ENCODE data around the gene ABLIM2. TPM values are rescaled to one million over a fixed set of nuclear protein-coding genes. Genes with fewer than 3 reads are reported as not detected.
"Not testable (repeated sequence)": the region's sequence is repeated elsewhere in the genome, so short reads cannot be mapped to it uniquely, and the experiment has no call there.

Gene ABLIM2
- total RNA-seq, 1 experiment from 2014 or later = 2.3 TPM

- DNase-seq (ENCODE audit: extremely low read depth, low read depth) = no peak
Measured at GRCh38 chr4:7929118-7929951, 229.3 kb downstream of the ABLIM2 start.

DNA sequence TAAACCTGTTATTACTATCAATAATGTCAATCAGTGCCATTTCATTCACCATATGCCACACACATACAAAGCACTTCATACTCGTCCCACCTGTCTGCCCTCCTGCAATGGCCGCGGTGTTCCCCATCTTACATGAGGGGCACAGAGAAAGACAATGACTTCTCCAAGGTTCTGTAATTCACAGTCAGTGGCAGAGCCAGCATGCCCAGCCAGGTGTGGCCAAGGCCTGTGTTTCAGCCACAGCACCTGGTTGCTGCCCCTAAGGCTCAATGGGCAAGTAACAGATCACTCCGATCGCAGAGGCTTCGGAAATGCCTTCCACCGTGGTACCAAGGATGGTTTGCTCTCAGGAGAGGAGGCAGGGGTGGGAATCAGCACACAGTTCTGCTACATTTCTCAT lies 229.9 kb downstream of the ABLIM2 start:
- DNase-seq (ENCODE audit: extremely low read depth, low read depth) = no peak

DNA sequence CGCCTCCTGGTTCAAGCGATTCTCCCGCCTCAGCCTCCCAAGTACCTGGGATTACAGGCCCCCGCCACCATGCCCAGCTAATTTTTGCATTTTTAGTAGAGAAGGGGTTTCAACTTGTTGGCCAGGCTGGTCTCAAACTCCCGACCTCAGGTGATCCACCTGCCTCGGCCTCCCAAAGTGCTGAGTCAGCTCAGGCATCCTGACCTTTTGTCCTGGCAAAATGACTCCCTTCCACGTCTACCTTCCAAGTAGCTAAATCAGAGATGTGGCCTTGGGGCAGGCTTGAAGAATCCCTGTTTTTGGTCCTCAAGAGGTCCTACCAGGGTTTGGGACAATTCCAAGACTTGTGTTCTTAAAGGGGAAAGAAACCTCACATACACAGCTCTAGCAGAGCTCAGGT lies 231.8 kb downstream of the ABLIM2 start:
- DNase-seq (ENCODE audit: extremely low read depth, low read depth) = no peak

- DNase-seq (ENCODE audit: extremely low read depth, low read depth) = no peak
Measured at GRCh38 chr4:7924570-7924969, 234.0 kb downstream of the ABLIM2 start.

GRCh38 chr4:7924163-7924562 lies 234.4 kb downstream of the ABLIM2 start:
- DNase-seq (ENCODE audit: extremely low read depth, low read depth) = no peak

- DNase-seq (ENCODE audit: extremely low read depth, low read depth) = no peak
Measured at GRCh38 chr4:7922466-7922865, 236.1 kb downstream of the ABLIM2 start.

- DNase-seq (ENCODE audit: extremely low read depth, low read depth) = no peak
Measured at GRCh38 chr4:7918981-7919380, 239.6 kb downstream of the ABLIM2 start.

- DNase-seq (ENCODE audit: extremely low read depth, low read depth) = not testable (repeated sequence)
Measured at GRCh38 chr4:7918187-7918586, 240.4 kb downstream of the ABLIM2 start.

DNA sequence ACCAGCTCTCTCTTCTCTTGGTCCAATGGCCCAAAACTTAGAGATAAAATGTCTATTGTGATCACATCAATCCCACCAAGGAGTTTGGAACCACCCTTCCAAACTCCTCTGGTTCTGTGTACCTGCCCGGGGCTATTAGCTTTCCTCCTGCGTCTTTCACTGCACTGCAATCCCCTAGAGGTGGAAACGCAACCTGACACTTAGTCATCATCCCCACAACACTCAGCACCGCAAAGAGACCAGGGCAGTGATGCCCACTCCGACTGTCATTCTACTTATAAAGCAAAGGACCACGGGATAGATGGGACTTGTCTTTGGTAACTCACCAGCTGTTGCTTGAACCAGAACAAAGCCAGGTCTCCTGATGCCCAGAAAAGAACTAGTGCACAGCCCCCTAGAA lies 240.9 kb downstream of the ABLIM2 start:
- DNase-seq (ENCODE audit: extremely low read depth, low read depth) = no peak

GRCh38 chr4:7915875-7916242 lies 242.8 kb downstream of the ABLIM2 start:
- DNase-seq (ENCODE audit: extremely low read depth, low read depth) = no peak

Small RNAs within 50 kb of the gene (small RNA-seq; reads per million reads assigned to genes)
- 0.15 to 0.70 reads per million in 2 experiments for gene MIR95

Other genes with a start within 250 kb of the ABLIM2 start
- gene AFAP1, start 219.0 kb downstream of the ABLIM2 start, total RNA-seq (2014; rRNA removed; shearing (Covaris generic)) = 29.8 and 31.2 TPM in 2 replicates
- 2.9 and 8.9 TPM in 2 replicates for gene SH3TC1, start 40.5 kb upstream of the ABLIM2 start, total RNA-seq (2014; rRNA removed; shearing (Covaris generic))
- gene HTRA3, start 110.9 kb upstream of the ABLIM2 start, total RNA-seq (2014; rRNA removed; shearing (Covaris generic)) = not detected in 2 replicates

Measured in NCI-H460 (cell line).